DND-41 (cell line): ENCODE results near the gene ANKRD26.

ENCODE experiments used
- ATAC-seq: fragments of 200-7000 bp; cut with Tn5 transposase; 3 replicates; pipeline ENCODE4 v1.9.1; 2021; ENCODE audit warnings: low read depth; ENCODE audit not compliant: insufficient read depth
- DNase-seq: peaks from one replicate; pipeline ENCODE4 v3.0.0-alpha.2; 2020
- H2AFZ ChIP-seq: 2 replicates; pipeline ENCODE4 v1.6.0; 2012; ENCODE audit warnings: low read depth, low read length
- H3K27ac ChIP-seq: 2 replicates; pipeline ENCODE4 v1.5.1; 2012; ENCODE audit warnings: low read length, inconsistent platforms
- H3K27me3 ChIP-seq: fragments of 200-600 bp; sonication (generic); 2 replicates; pipeline ENCODE4 v1.6.0; 2012; ENCODE audit warnings: low read length, mild to moderate bottlenecking, inconsistent platforms; ENCODE audit not compliant: insufficient read depth, poor library complexity
- H3K36me3 ChIP-seq: 2 replicates; pipeline ENCODE4 v1.5.1; 2012; ENCODE audit warnings: low read length, inconsistent platforms; ENCODE audit not compliant: insufficient read depth
- H3K4me1 ChIP-seq: 2 replicates; pipeline ENCODE4 v1.5.1; 2012; ENCODE audit warnings: mild to moderate bottlenecking, low read length; ENCODE audit not compliant: insufficient read depth
- H3K4me2 ChIP-seq: 2 replicates; pipeline ENCODE4 v1.6.0; 2012; ENCODE audit warnings: mild to moderate bottlenecking, moderate library complexity, low read length, inconsistent platforms; ENCODE audit not compliant: insufficient read depth
- H3K4me3 ChIP-seq, 2 experiments: fragments of 200-600 bp in 1 of 2; shearing (Covaris generic) in 1 of 2; 2 replicates each; pipeline ENCODE4 v1.5.1; 2012 to 2016; ENCODE audit warnings: inconsistent platforms in 2 of 2, low read length in 2 of 2, mild to moderate bottlenecking in 2 of 2, low read depth in 1 of 2, moderate library complexity in 1 of 2
- H3K79me2 ChIP-seq: 2 replicates; pipeline ENCODE4 v1.6.0; 2012; ENCODE audit warnings: low read length, inconsistent platforms; ENCODE audit not compliant: insufficient read depth
- H3K9ac ChIP-seq: 2 replicates; pipeline ENCODE4 v1.6.0; 2012; ENCODE audit warnings: low read depth, mild to moderate bottlenecking, inconsistent platforms, low read length, moderate library complexity
- H3K9me3 ChIP-seq: 2 replicates; pipeline ENCODE4 v1.5.1; 2012; ENCODE audit warnings: low read length, moderate library complexity, mild to moderate bottlenecking, inconsistent platforms; ENCODE audit not compliant: insufficient read depth, severe bottlenecking
- H4K20me1 ChIP-seq: 2 replicates; pipeline ENCODE4 v1.6.0; 2012; ENCODE audit warnings: low read length; ENCODE audit not compliant: insufficient read depth
- CTCF ChIP-seq: IDR thresholded peaks from 2 replicates; pipeline ENCODE4 v1.5.1; 2012; ENCODE audit warnings: borderline replicate concordance, low read length, moderate library complexity, mild to moderate bottlenecking; ENCODE audit not compliant: poor library complexity, severe bottlenecking; ENCODE audit errors: extremely low read depth
- EZH2 ChIP-seq: IDR thresholded peaks from 3 replicates; pipeline ENCODE4 v1.6.1; 2012; ENCODE audit warnings: borderline replicate concordance, low read depth, mild to moderate bottlenecking, moderate library complexity, low read length, inconsistent platforms; ENCODE audit not compliant: severe bottlenecking

ANKRD26 gene

GRCh38 chr10:27143686-27144085 is 43.4 kb upstream of the ANKRD26 start:
- Histone ChIP-seq H3K79me2 (peaks cover 64% of the 10 kb centered on the region), H3K36me3 (peaks cover 90% of the 10 kb centered on the region)

GRCh38 chr10:27138277-27138676 is 38.0 kb upstream of the ANKRD26 start:
- ATAC-seq (no peak), DNase-seq (no peak)
- TF ChIP-seq EZH2 (no peak), CTCF (no peak)
- Histone ChIP-seq H3K4me3 (no peak overlapping the region; a peak in 1 of 4 replicates), H3K4me1 (no peaks in the 10 kb centered on the region), H3K9me3 (no peaks in the 10 kb centered on the region), H3K27ac (no peak overlapping the region), H4K20me1 (no peaks in the 10 kb centered on the region; the same call in 1 of the 2 replicates), H3K4me2 (no peak overlapping the region), H3K36me3 (peaks cover 85% of the 10 kb centered on the region), H2AFZ (no peak overlapping the region), H3K27me3 (no peaks in the 10 kb centered on the region), H3K9ac (no peak overlapping the region), H3K79me2 (peaks cover 13% of the 10 kb centered on the region; the same call in 1 of the 2 replicates)

More at GRCh38 chr10:27143686-27144085, 43.4 kb upstream of the ANKRD26 start:
- DNase-seq (no peak), ATAC-seq (no peak)
- H3K27ac ChIP-seq, result no peak overlapping the region
- H4K20me1 ChIP-seq, result peaks cover 27% of the 10 kb centered on the region
- no peak overlapping the region for H2AFZ ChIP-seq
- TF ChIP-seq CTCF (no peak), EZH2 (no peak)
- H3K4me1 ChIP-seq, result peaks cover 5% of the 10 kb centered on the region; the same call in 1 of the 2 replicates
- no peak overlapping the region for H3K9ac ChIP-seq
- H3K27me3 ChIP-seq, result no peaks in the 10 kb centered on the region
- no peaks in the 10 kb centered on the region for H3K9me3 ChIP-seq
- no peak overlapping the region for H3K4me2 ChIP-seq
- H3K4me3 ChIP-seq, result no peak overlapping the region

- ATAC-seq, result no peak
- Histone ChIP-seq H3K36me3 (peaks cover 88% of the 10 kb centered on the region), H3K4me1 (no peaks in the 10 kb centered on the region), H3K4me3 (no peak overlapping the region), H3K27me3 (no peaks in the 10 kb centered on the region), H3K9ac (no peak overlapping the region), H2AFZ (no peak overlapping the region), H4K20me1 (no peaks in the 10 kb centered on the region), H3K27ac (no peak overlapping the region), H3K9me3 (no peaks in the 10 kb centered on the region), H3K79me2 (0 out of 2 replicates have a peak, but pooled peaks cover 5% of the 10 kb centered on the region), H3K4me2 (no peak overlapping the region)
- DNase-seq, result no peak
- no peak for TF ChIP-seq CTCF
- TF ChIP-seq EZH2, result no peak
Observed at GRCh38 chr10:27134371-27134770, 34.1 kb upstream of the ANKRD26 start.

GRCh38 chr10:27108165-27108564 is 7.9 kb upstream of the ANKRD26 start:
- Histone ChIP-seq H3K4me3 (no peak overlapping the region), H2AFZ (no peak overlapping the region), H3K9me3 (no peaks in the 10 kb centered on the region), H3K9ac (no peak overlapping the region), H3K36me3 (peaks cover 49% of the 10 kb centered on the region), H3K4me2 (no peak overlapping the region), H3K27ac (no peak overlapping the region), H3K79me2 (no peaks in the 10 kb centered on the region), H3K4me1 (no peaks in the 10 kb centered on the region), H4K20me1 (no peaks in the 10 kb centered on the region), H3K27me3 (no peaks in the 10 kb centered on the region)
- TF ChIP-seq EZH2, result no peak
- no peak for TF ChIP-seq CTCF
- no peak for DNase-seq
- ATAC-seq, result no peak
